ACHN (cell line): ENCODE data around the gene PHIP.

ENCODE experiments used
- DNase-seq: peaks from one replicate; pipeline ENCODE4 v3.0.0-alpha.2; 2015
- in situ Hi-C: cut with HindIII; loops from 2 replicates; pipeline ENCODE4 v1.10.0; 2017; ENCODE audit warnings: low sequenced_read_pairs, low pct_ligation_motif_present, low pct_unique_long_range_greater_than_20kb

The PHIP gene

GRCh38 chr6:79033279-79033678, 44.8 kb downstream of the PHIP start:
- DNase-seq = no peak
- in situ Hi-C loops = no loop called here

GRCh38 chr6:79031821-79032590, 46.0 kb downstream of the PHIP start:
- DNase-seq = no peak

GRCh38 chr6:79030511-79030910, 47.5 kb downstream of the PHIP start:
- in situ Hi-C loops = no loop called here
- no peak for DNase-seq

More at GRCh38 chr6:79031821-79032590, 46.0 kb downstream of the PHIP start:
- in situ Hi-C loops = no loop called here

- DNase-seq = no peak
- in situ Hi-C loops = no loop called here
These were observed 48.0 kb downstream of the PHIP start for GRCh38 chr6:79030023-79030422.

GRCh38 chr6:79028641-79029314, 49.3 kb downstream of the PHIP start:
- no peak for DNase-seq
- in situ Hi-C loops = no loop called here

GRCh38 chr6:79011940-79012339, 66.1 kb downstream of the PHIP start:
- in situ Hi-C loops = no loop called here
- DNase-seq = no peak

- no peak for DNase-seq
- in situ Hi-C loops = no loop called here
These were observed 67.6 kb downstream of the PHIP start for GRCh38 chr6:79010422-79010821.

GRCh38 chr6:79009819-79010218, 68.2 kb downstream of the PHIP start:
- in situ Hi-C loops = no loop called here

GRCh38 chr6:79005497-79005896, 72.6 kb downstream of the PHIP start:
- DNase-seq = no peak
- in situ Hi-C loops = no loop called here

More at GRCh38 chr6:79009819-79010218, 68.2 kb downstream of the PHIP start:
- DNase-seq = no peak

GRCh38 chr6:79005024-79005423, 73.0 kb downstream of the PHIP start:
- no peak for DNase-seq
- in situ Hi-C loops = no loop called here

GRCh38 chr6:79004239-79004638, 73.8 kb downstream of the PHIP start:
- no peak for DNase-seq
- in situ Hi-C loops = no loop called here

- in situ Hi-C loops = no loop called here
- no peak for DNase-seq
These were observed 76.6 kb downstream of the PHIP start for GRCh38 chr6:79001415-79001814.

GRCh38 chr6:78999737-79000136, 78.3 kb downstream of the PHIP start:
- no peak for DNase-seq
- in situ Hi-C loops = no loop called here

- in situ Hi-C loops = no loop called here
These were observed 82.1 kb downstream of the PHIP start for GRCh38 chr6:78995946-78996345.

GRCh38 chr6:78995346-78995745, 82.7 kb downstream of the PHIP start:
- no peak for DNase-seq
- in situ Hi-C loops = no loop called here

More at GRCh38 chr6:78995946-78996345, 82.1 kb downstream of the PHIP start:
- DNase-seq = no peak

GRCh38 chr6:78993955-78994354, 84.1 kb downstream of the PHIP start:
- in situ Hi-C loops = no loop called here
- DNase-seq = no peak

- in situ Hi-C loops = no loop called here
- DNase-seq = no peak
These were observed 88.9 kb downstream of the PHIP start for GRCh38 chr6:78989191-78989590.

GRCh38 chr6:78986161-78986560, 91.9 kb downstream of the PHIP start:
- DNase-seq = no peak
- in situ Hi-C loops = no loop called here

- DNase-seq = no peak
- in situ Hi-C loops = no loop called here
These were observed 93.7 kb downstream of the PHIP start for GRCh38 chr6:78984225-78984950.
